Measurements from ENCODE around the gene PTPRJ. TPM values are rescaled to one million over a fixed set of nuclear protein-coding genes. Genes with fewer than 3 reads are reported as not detected.

PTPRJ gene
- total and polyA plus RNA-seq, 7 donors = 0.32 to 12.4 (median 4.1) TPM

GRCh38 chr11:48011102-48011797 lies 30.9 kb downstream of the PTPRJ start:
- Histone ChIP-seq H3K36me3 (ENCODE audit: insufficient read depth in 1 of 2, low read depth in 1 of 2) (no peaks in the 10 kb centered on the region), H3K4me1 (peaks cover 8% of the 10 kb centered on the region), H3K27ac (no peak overlapping the region), H3K27me3 (ENCODE audit: insufficient read depth in 3 of 3, low read length in 2 of 3) (no peaks in the 10 kb centered on the region), H3K9me3 (no peaks in the 10 kb centered on the region), H3K4me3 (no peak overlapping the region)
- WGBS, 3 donors = 95 to 98% (median 95%) methylated on average over 3 of the region's 3 CpGs
- DNase-seq (no peak), ATAC-seq (no peak)
- intact Hi-C loops (cut with DNase I) = no loop called here
- no peak for TF ChIP-seq CTCF (IDR thresholded peaks at IDR 0.05)

- Histone ChIP-seq H3K27ac (no peak overlapping the region), H3K4me1 (peaks cover 8% of the 10 kb centered on the region), H3K9me3 (no peaks in the 10 kb centered on the region), H3K27me3 (ENCODE audit: insufficient read depth in 3 of 3, low read length in 2 of 3) (no peaks in the 10 kb centered on the region), H3K36me3 (ENCODE audit: insufficient read depth in 1 of 2, low read depth in 1 of 2) (no peaks in the 10 kb centered on the region), H3K4me3 (no peak overlapping the region)
- no peak for TF ChIP-seq CTCF (IDR thresholded peaks at IDR 0.05)
- WGBS, 3 donors = 88 to 96% (median 96%) methylated on average over 9 of the region's 9 CpGs
- DNase-seq (no peak), ATAC-seq (no peak)
- intact Hi-C loops (cut with DNase I) = no loop called here
Measured at GRCh38 chr11:48011798-48012391, 31.5 kb downstream of the PTPRJ start.

GRCh38 chr11:48013269-48013901 lies 33.0 kb downstream of the PTPRJ start:
- Histone ChIP-seq H3K4me3 (no peak overlapping the region), H3K4me1 (no peaks in the 10 kb centered on the region), H3K27ac (no peak overlapping the region), H3K9me3 (no peaks in the 10 kb centered on the region), H3K36me3 (ENCODE audit: insufficient read depth in 1 of 2, low read depth in 1 of 2) (no peaks in the 10 kb centered on the region), H3K27me3 (ENCODE audit: insufficient read depth in 3 of 3, low read length in 2 of 3) (no peaks in the 10 kb centered on the region)
- intact Hi-C loops (cut with DNase I) = no loop called here
- WGBS, 3 donors = 80 to 85% (median 85%) methylated on average over 8 of the region's 8 CpGs
- DNase-seq (no peak), ATAC-seq (peak in 3 of 4 donors; percentile 33 to 50 (median 49))
- TF ChIP-seq CTCF (IDR thresholded peaks at IDR 0.05) = no peak

GRCh38 chr11:48014917-48015316 lies 34.6 kb downstream of the PTPRJ start:
- DNase-seq (no peak), ATAC-seq (no peak)
- no peak overlapping the region for H3K4me3 ChIP-seq
- H3K27ac ChIP-seq = no peak overlapping the region
- no peaks in the 10 kb centered on the region for H3K36me3 ChIP-seq (ENCODE audit: insufficient read depth in 1 of 2, low read depth in 1 of 2)
- no peak for TF ChIP-seq CTCF (IDR thresholded peaks at IDR 0.05)
- H3K27me3 ChIP-seq (ENCODE audit: insufficient read depth in 3 of 3, low read length in 2 of 3) = no peaks in the 10 kb centered on the region
- WGBS, 3 donors = 78 to 80% (median 80%) methylated on average over 8 of the region's 8 CpGs
- intact Hi-C loops (cut with DNase I) = no loop called here
- H3K9me3 ChIP-seq = no peaks in the 10 kb centered on the region
- H3K4me1 ChIP-seq = no peaks in the 10 kb centered on the region
